HG03280 (cell line): ENCODE measurements around the gene PRADC1.
"Not testable (repeated sequence)": the region's sequence is repeated elsewhere in the genome, so short reads cannot be mapped to it uniquely, and the experiment has no call there.

Experiments used
- ATAC-seq: cut with Tn5 transposase; IDR thresholded peaks from one replicate; pipeline ENCODE4 v1.9.1; 2021; ENCODE audit warnings: mild to moderate bottlenecking, moderate library complexity; ENCODE audit not compliant: unreplicated experiment

The PRADC1 gene

GRCh38 chr2:73205611-73206010, 27.4 kb downstream of the PRADC1 start:
- no peak for ATAC-seq

- no peak for ATAC-seq
These were observed 29.9 kb downstream of the PRADC1 start for GRCh38 chr2:73203055-73203681.

GRCh38 chr2:73202156-73203054, 30.6 kb downstream of the PRADC1 start, which contains the start of gene NOTO:
NOTO (plus strand) TSS chr2:73202574; CDS start chr2:73202667, 93 bp downstream.
- ATAC-seq: no peak

GRCh38 chr2:73200281-73200680, 32.8 kb downstream of the PRADC1 start:
- ATAC-seq: not testable (repeated sequence)

GRCh38 chr2:73197579-73197978, 35.5 kb downstream of the PRADC1 start:
- no peak for ATAC-seq

- ATAC-seq: no peak
These were observed 45.5 kb downstream of the PRADC1 start for GRCh38 chr2:73187549-73187948.

GRCh38 chr2:73185965-73186364, 47.1 kb downstream of the PRADC1 start:
- ATAC-seq: no peak
